ENCODE results near the gene EFCAB6. TPM values are rescaled to one million over a fixed set of nuclear protein-coding genes. Genes with fewer than 3 reads are reported as not detected.

Gene EFCAB6
- total and polyA plus RNA-seq, 2 of the 13 experiments (the other 11 are each of a cell fraction or from before 2014, with no cell fraction given): not detected

DNA sequence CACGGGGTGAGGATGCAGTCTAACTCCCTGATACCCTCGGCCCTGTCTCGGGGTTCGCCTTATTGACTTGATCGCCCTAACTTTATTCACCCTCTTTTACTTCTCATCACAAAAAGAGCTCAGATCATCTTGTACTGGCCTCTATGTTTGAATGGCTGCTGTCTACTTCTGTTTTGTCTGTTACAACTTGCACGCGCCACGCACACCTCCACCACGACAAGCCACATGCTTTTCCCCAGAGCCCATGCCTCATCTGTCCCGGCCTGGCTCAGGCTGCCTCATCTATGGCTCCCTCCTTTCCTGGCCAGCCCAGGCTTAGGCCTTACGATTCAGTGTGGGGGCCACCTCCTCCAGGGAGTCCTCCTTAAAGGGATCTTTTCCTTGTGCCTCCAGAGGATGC lies 180.9 kb downstream of the EFCAB6 start (continued):
- TF ChIP-seq ZBTB8A (CRISPR knock-in tag; IDR thresholded peaks at IDR 0.05; ENCODE audit: borderline replicate concordance, low read depth) (no peak), SPEN (CRISPR knock-in tag; IDR thresholded peaks at IDR 0.05; ENCODE audit: low read depth) (no peak), CHD2 (IDR thresholded peaks at IDR 0.05; ENCODE audit: low read depth, low read length) (no peak)

DNA sequence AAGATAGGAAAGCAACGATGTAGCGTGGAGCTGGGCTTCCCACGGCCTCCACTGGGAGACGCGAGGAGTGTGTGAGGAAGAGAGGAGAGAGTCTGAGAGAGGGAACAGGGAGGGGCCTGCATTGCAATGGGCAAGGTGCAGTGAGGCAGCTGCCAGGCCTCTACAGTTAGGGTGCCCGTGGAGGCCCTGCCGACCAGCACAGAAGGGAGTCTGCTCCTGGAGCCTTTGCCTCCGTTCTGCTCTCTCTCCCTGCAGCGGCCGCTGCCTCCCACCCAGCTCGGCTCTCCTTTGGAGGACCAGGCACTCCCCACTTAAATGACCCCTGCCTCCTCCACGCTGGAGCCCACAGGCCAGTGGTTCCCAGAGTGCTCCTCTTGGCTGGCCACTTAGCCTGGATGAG lies 181.7 kb downstream of the EFCAB6 start:
- no peak overlapping the region for H3K4me3 ChIP-seq (replicated peaks in 1 of 3; ENCODE audit: insufficient read depth in 1 of 3, low read depth in 2 of 3, low read length in 3 of 3)
- H3K4me1 ChIP-seq (ENCODE audit: insufficient read depth, low read length): no peaks in the 10 kb centered on the region
- no peak overlapping the region for H3K4me2 ChIP-seq (ENCODE audit: low read depth, low read length)
- no peaks in the 10 kb centered on the region for H3K9me3 ChIP-seq (ENCODE audit: low read length)
- in situ Hi-C loops (cut with HindIII; ENCODE audit: extremely low pct_ligation_motif_present, low pct_unique_long_range_greater_than_20kb) (no loop called here), intact Hi-C loops (cut with micrococcal nuclease; ENCODE audit: unreplicated experiment) (no loop called here)
- TF ChIP-seq, protein P1, sequence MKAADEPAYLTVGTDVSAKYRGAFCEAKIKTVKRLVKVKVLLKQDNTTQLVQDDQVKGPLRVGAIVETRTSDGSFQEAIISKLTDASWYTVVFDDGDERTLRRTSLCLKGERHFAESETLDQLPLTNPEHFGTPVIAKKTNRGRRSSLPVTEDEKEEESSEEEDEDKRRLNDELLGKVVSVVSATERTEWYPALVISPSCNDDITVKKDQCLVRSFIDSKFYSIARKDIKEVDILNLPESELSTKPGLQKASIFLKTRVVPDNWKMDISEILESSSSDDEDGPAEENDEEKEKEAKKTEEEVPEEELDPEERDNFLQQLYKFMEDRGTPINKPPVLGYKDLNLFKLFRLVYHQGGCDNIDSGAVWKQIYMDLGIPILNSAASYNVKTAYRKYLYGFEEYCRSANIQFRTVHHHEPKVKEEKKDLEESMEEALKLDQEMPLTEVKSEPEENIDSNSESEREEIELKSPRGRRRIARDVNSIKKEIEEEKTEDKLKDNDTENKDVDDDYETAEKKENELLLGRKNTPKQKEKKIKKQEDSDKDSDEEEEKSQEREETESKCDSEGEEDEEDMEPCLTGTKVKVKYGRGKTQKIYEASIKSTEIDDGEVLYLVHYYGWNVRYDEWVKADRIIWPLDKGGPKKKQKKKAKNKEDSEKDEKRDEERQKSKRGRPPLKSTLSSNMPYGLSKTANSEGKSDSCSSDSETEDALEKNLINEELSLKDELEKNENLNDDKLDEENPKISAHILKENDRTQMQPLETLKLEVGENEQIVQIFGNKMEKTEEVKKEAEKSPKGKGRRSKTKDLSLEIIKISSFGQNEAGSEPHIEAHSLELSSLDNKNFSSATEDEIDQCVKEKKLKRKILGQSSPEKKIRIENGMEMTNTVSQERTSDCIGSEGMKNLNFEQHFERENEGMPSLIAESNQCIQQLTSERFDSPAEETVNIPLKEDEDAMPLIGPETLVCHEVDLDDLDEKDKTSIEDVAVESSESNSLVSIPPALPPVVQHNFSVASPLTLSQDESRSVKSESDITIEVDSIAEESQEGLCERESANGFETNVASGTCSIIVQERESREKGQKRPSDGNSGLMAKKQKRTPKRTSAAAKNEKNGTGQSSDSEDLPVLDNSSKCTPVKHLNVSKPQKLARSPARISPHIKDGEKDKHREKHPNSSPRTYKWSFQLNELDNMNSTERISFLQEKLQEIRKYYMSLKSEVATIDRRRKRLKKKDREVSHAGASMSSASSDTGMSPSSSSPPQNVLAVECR (CRISPR knock-in tag; IDR thresholded peaks at IDR 0.05; ENCODE audit: borderline replicate concordance): no peak
- TF ChIP-seq ZNF563 (CRISPR knock-in tag; IDR thresholded peaks at IDR 0.05) (no peak), TAF1 (CRISPR knock-in tag; IDR thresholded peaks at IDR 0.05) (no peak), MYC (CRISPR knock-in tag; IDR thresholded peaks at IDR 0.05; ENCODE audit: borderline replicate concordance) (no peak), GATAD2A (CRISPR knock-in tag; IDR thresholded peaks at IDR 0.05) (no peak), BCL6 (CRISPR knock-in tag; IDR thresholded peaks at IDR 0.05) (no peak), MTF1 (CRISPR knock-in tag; IDR thresholded peaks at IDR 0.05) (no peak)
- TF ChIP-seq, protein P2, sequence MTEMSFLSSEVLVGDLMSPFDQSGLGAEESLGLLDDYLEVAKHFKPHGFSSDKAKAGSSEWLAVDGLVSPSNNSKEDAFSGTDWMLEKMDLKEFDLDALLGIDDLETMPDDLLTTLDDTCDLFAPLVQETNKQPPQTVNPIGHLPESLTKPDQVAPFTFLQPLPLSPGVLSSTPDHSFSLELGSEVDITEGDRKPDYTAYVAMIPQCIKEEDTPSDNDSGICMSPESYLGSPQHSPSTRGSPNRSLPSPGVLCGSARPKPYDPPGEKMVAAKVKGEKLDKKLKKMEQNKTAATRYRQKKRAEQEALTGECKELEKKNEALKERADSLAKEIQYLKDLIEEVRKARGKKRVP (CRISPR knock-in tag; IDR thresholded peaks at IDR 0.05): no peak
- TF ChIP-seq, protein P3, sequence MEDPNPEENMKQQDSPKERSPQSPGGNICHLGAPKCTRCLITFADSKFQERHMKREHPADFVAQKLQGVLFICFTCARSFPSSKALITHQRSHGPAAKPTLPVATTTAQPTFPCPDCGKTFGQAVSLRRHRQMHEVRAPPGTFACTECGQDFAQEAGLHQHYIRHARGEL (CRISPR knock-in tag; IDR thresholded peaks at IDR 0.05): no peak
- H3K27me3 ChIP-seq (ENCODE audit: control insufficient read depth in 1 of 2, insufficient read depth in 2 of 2, low read length in 2 of 2): peaks cover 2 to 19% of the 10 kb centered on the region in 2 experiments; a peak in 3 of 5 replicates
- FAIRE-seq: no peak
- CTCF ChIA-PET (ENCODE audit: low intra/inter-chr PET ratio, low total read pairs): no interaction called here
- H4K20me1 ChIP-seq (ENCODE audit: insufficient read depth, low read length): no peaks in the 10 kb centered on the region
- ATAC-seq: no peak
- no peaks in the 10 kb centered on the region for H3K36me3 ChIP-seq (replicated peaks in 1 of 2; ENCODE audit: control insufficient read depth in 1 of 2, insufficient read depth in 2 of 2, low read length in 2 of 2)
- H3K27ac ChIP-seq (ENCODE audit: extremely low read length, insufficient read depth, low read length): no peak overlapping the region
- POLR2A ChIA-PET: no interaction called here
- H2AFZ ChIP-seq (ENCODE audit: low read length): no peak overlapping the region
- BruUV-seq (replicated peaks): no TSS peak
- DNase-seq (ENCODE audit: low spot score): no peak
- H3K79me2 ChIP-seq (ENCODE audit: insufficient read depth, low read length): no peaks in the 10 kb centered on the region
- WGBS (ENCODE audit: low lambda C conversion rate): 91% methylated on average over 5 of the region's 12 CpGs
- H3K9ac ChIP-seq (ENCODE audit: insufficient read depth, low read depth, low read length): no peak overlapping the region

Measured in HepG2 (cell line).